ENCODE data around the gene TUBB3. TPM values are rescaled to one million over a fixed set of nuclear protein-coding genes. Genes with fewer than 3 reads are reported as not detected.

Gene TUBB3
- total RNA-seq, 1 experiment from 2014 or later = 205 TPM

GRCh38 chr16:89904606-89905510, 18.3 kb upstream of the TUBB3 start:
- Histone ChIP-seq H3K4me3 (ENCODE audit: low read depth in 2 of 2, low read length in 2 of 2) (no peak overlapping the region), H3K27me3 (ENCODE audit: control insufficient read depth, insufficient read depth, low read length) (no peaks in the 10 kb centered on the region), H3K36me3 (ENCODE audit: control insufficient read depth, insufficient read depth, low read length) (no peaks in the 10 kb centered on the region; the same call in 1 of the 2 replicates), H3K9me3 (ENCODE audit: control insufficient read depth, insufficient read depth, low read depth, low read length) (no peaks in the 10 kb centered on the region), H3K27ac (ENCODE audit: low read length) (no peak overlapping the region), H3K4me1 (ENCODE audit: control insufficient read depth, insufficient read depth, low read length) (no peaks in the 10 kb centered on the region)
- ChIA-PET CTCF (no interaction called here), POLR2A (no interaction called here)
- TF ChIP-seq TCF7L2 (IDR thresholded peaks at IDR 0.05; ENCODE audit: low read depth, low read length) (no peak), POLR2AphosphoS5 (IDR thresholded peaks at IDR 0.05; ENCODE audit: low read depth, low read length) (no peak), SIN3A (IDR thresholded peaks at IDR 0.05; ENCODE audit: borderline replicate concordance, insufficient read depth, low read depth, low read length) (no peak), CTCF (IDR thresholded peaks at IDR 0.05) (no peak), REST (IDR thresholded peaks at IDR 0.05; ENCODE audit: insufficient read depth in 1 of 2, low read depth in 2 of 2, low read length in 1 of 2) (no peak)
- intact Hi-C loops (cut with micrococcal nuclease; ENCODE audit: unreplicated experiment) (no loop called here), in situ Hi-C loops (cut with HindIII; ENCODE audit: low pct_unique_long_range_greater_than_20kb, low sequenced_read_pairs) (no loop called here)
- BruUV-seq (replicated peaks) = no TSS peak
- DNase-seq (ENCODE audit: low read depth, low spot score) = no peak
- ATAC-seq = no peak

- ATAC-seq (0 out of 2 replicates have a peak, but pooled peaks have one; percentile 11), DNase-seq (ENCODE audit: low read depth, low spot score) (no peak)
- CTCF ChIA-PET = no interaction called here
- Histone ChIP-seq H3K4me1 (ENCODE audit: control insufficient read depth, insufficient read depth, low read length) (no peaks in the 10 kb centered on the region), H3K9me3 (ENCODE audit: control insufficient read depth, insufficient read depth, low read depth, low read length) (no peaks in the 10 kb centered on the region), H3K36me3 (ENCODE audit: control insufficient read depth, insufficient read depth, low read length) (peaks cover 3% of the 10 kb centered on the region; the same call in 1 of the 2 replicates), H3K27me3 (ENCODE audit: control insufficient read depth, insufficient read depth, low read length) (no peaks in the 10 kb centered on the region), H3K4me3 (ENCODE audit: low read depth in 2 of 2, low read length in 2 of 2) (no peak overlapping the region), H3K27ac (ENCODE audit: low read length) (no peak overlapping the region)
- no peak for TF ChIP-seq SIN3A (IDR thresholded peaks at IDR 0.05; ENCODE audit: borderline replicate concordance, insufficient read depth, low read depth, low read length)
- TF ChIP-seq TCF7L2 (IDR thresholded peaks at IDR 0.05; ENCODE audit: low read depth, low read length) = no peak
- no peak for TF ChIP-seq POLR2AphosphoS5 (IDR thresholded peaks at IDR 0.05; ENCODE audit: low read depth, low read length)
- no peak for TF ChIP-seq CTCF (IDR thresholded peaks at IDR 0.05)
- no peak for TF ChIP-seq REST (IDR thresholded peaks at IDR 0.05; ENCODE audit: insufficient read depth in 1 of 2, low read depth in 2 of 2, low read length in 1 of 2)
- intact Hi-C loops (cut with micrococcal nuclease; ENCODE audit: unreplicated experiment) (no loop called here), in situ Hi-C loops (cut with HindIII; ENCODE audit: low pct_unique_long_range_greater_than_20kb, low sequenced_read_pairs) (no loop called here)
- BruUV-seq (replicated peaks) = no TSS peak
- POLR2A ChIA-PET = no interaction called here
These were observed 17.5 kb upstream of the TUBB3 start for GRCh38 chr16:89905511-89906139.
